GM18873 (cell line): ENCODE results near the gene AFM.
"Not testable (repeated sequence)": the region's sequence is repeated elsewhere in the genome, so short reads cannot be mapped to it uniquely, and the experiment has no call there.

Source experiments
- ATAC-seq: cut with Tn5 transposase; IDR thresholded peaks from one replicate; pipeline ENCODE4 v1.9.1; 2021; ENCODE audit warnings: mild to moderate bottlenecking, moderate library complexity, moderate number of reproducible peaks; ENCODE audit not compliant: unreplicated experiment, low FRiP score

AFM gene

GRCh38 chr4:73501664-73502265 is 20.2 kb downstream of the AFM start:
- ATAC-seq: no peak

GRCh38 chr4:73505567-73505966 is 24.0 kb downstream of the AFM start:
- no peak for ATAC-seq

- ATAC-seq: no peak
Observed at GRCh38 chr4:73507541-73507940, 26.0 kb downstream of the AFM start.

- ATAC-seq: no peak
Observed at GRCh38 chr4:73508651-73509050, 27.1 kb downstream of the AFM start.

GRCh38 chr4:73518340-73518739 is 36.8 kb downstream of the AFM start:
- no peak for ATAC-seq

- no peak for ATAC-seq
Observed at GRCh38 chr4:73520821-73521220, 39.3 kb downstream of the AFM start.

- no peak for ATAC-seq
Observed at GRCh38 chr4:73523126-73523525, 41.6 kb downstream of the AFM start.

GRCh38 chr4:73525611-73526010 is 44.1 kb downstream of the AFM start:
- ATAC-seq: no peak

GRCh38 chr4:73527196-73527595 is 45.7 kb downstream of the AFM start:
- peak; percentile 75 for ATAC-seq

- no peak for ATAC-seq
Observed at GRCh38 chr4:73528171-73528570, 46.6 kb downstream of the AFM start.

- no peak for ATAC-seq
Observed at GRCh38 chr4:73533515-73534422, 52.2 kb downstream of the AFM start.

GRCh38 chr4:73538162-73538561 is 56.6 kb downstream of the AFM start:
- no peak for ATAC-seq

- ATAC-seq: no peak
Observed at GRCh38 chr4:73539386-73539785, 57.8 kb downstream of the AFM start.

GRCh38 chr4:73540826-73541225 is 59.3 kb downstream of the AFM start:
- no peak for ATAC-seq

GRCh38 chr4:73541251-73541650 is 59.7 kb downstream of the AFM start:
- no peak for ATAC-seq

- no peak for ATAC-seq
Observed at GRCh38 chr4:73544620-73545019, 63.1 kb downstream of the AFM start.

- not testable (repeated sequence) for ATAC-seq
Observed at GRCh38 chr4:73550865-73551264, 69.3 kb downstream of the AFM start.
